Measurements from ENCODE around the gene COL5A1. TPM values are rescaled to one million over a fixed set of nuclear protein-coding genes. Genes with fewer than 3 reads are reported as not detected.

The COL5A1 gene
- total RNA-seq, 2 donors from 2014 or later = 127 to 129 TPM

- ATAC-seq (ENCODE audit: insufficient number of reproducible peaks, low FRiP score, low read depth) = no peak
- no peak for DNase-seq (ENCODE audit: low spot score)
- Histone ChIP-seq H3K4me3 (no peak overlapping the region), H3K9me3 (no peaks in the 10 kb centered on the region), H3K27ac (no peak overlapping the region), H3K27me3 (replicated peaks; ENCODE audit: insufficient read depth) (no peaks in the 10 kb centered on the region), H3K36me3 (peaks cover 11% of the 10 kb centered on the region), H3K4me1 (ENCODE audit: control insufficient read depth in 1 of 2, low read depth in 2 of 2) (peaks cover 0 to 17% of the 10 kb centered on the region in 2 donors)
- TF ChIP-seq CTCF (IDR thresholded peaks at IDR 0.05) = no peak
Observed at GRCh38 chr9:134694714-134695113, 53.1 kb downstream of the COL5A1 start.

- Histone ChIP-seq H3K9me3 (no peaks in the 10 kb centered on the region), H3K27me3 (replicated peaks; ENCODE audit: insufficient read depth) (no peaks in the 10 kb centered on the region), H3K27ac (no peak overlapping the region), H3K4me3 (no peak overlapping the region), H3K36me3 (peaks cover 11% of the 10 kb centered on the region), H3K4me1 (ENCODE audit: control insufficient read depth in 1 of 2, low read depth in 2 of 2) (peaks cover 0 to 13% of the 10 kb centered on the region in 2 donors)
- no peak for DNase-seq (ENCODE audit: low spot score)
- TF ChIP-seq CTCF (IDR thresholded peaks at IDR 0.05) = no peak
- ATAC-seq (ENCODE audit: insufficient number of reproducible peaks, low FRiP score, low read depth) = no peak
Observed at GRCh38 chr9:134695144-134695543, 53.5 kb downstream of the COL5A1 start.

GRCh38 chr9:134696433-134696832, 54.8 kb downstream of the COL5A1 start:
- no peak for ATAC-seq (ENCODE audit: insufficient number of reproducible peaks, low FRiP score, low read depth)
- no peaks in the 10 kb centered on the region for H3K27me3 ChIP-seq (replicated peaks; ENCODE audit: insufficient read depth)
- no peak overlapping the region for H3K27ac ChIP-seq
- H3K9me3 ChIP-seq = no peaks in the 10 kb centered on the region
- no peak overlapping the region for H3K4me3 ChIP-seq
- peaks cover 0 to 10% of the 10 kb centered on the region in 2 donors for H3K4me1 ChIP-seq (ENCODE audit: control insufficient read depth in 1 of 2, low read depth in 2 of 2)
- DNase-seq (ENCODE audit: low spot score) = no peak
- H3K36me3 ChIP-seq = peaks cover 17% of the 10 kb centered on the region
- TF ChIP-seq CTCF (IDR thresholded peaks at IDR 0.05) = no peak

GRCh38 chr9:134698111-134698510, 56.5 kb downstream of the COL5A1 start:
- Histone ChIP-seq H3K4me3 (no peak overlapping the region), H3K9me3 (no peaks in the 10 kb centered on the region), H3K27me3 (replicated peaks; ENCODE audit: insufficient read depth) (no peaks in the 10 kb centered on the region), H3K4me1 (ENCODE audit: control insufficient read depth in 1 of 2, low read depth in 2 of 2) (peaks cover 0 to 15% of the 10 kb centered on the region in 2 donors), H3K27ac (no peak overlapping the region), H3K36me3 (peaks cover 15% of the 10 kb centered on the region)
- ATAC-seq (ENCODE audit: insufficient number of reproducible peaks, low FRiP score, low read depth) (no peak), DNase-seq (ENCODE audit: low spot score) (no peak)
- TF ChIP-seq CTCF (IDR thresholded peaks at IDR 0.05) = no peak

- H3K4me3 ChIP-seq = no peak overlapping the region
- H3K4me1 ChIP-seq (ENCODE audit: control insufficient read depth in 1 of 2, low read depth in 2 of 2) = peaks cover 0 to 15% of the 10 kb centered on the region in 2 donors
- TF ChIP-seq CTCF (IDR thresholded peaks at IDR 0.05) = peak; percentile 89
- DNase-seq (ENCODE audit: low spot score) (no peak), ATAC-seq (ENCODE audit: insufficient number of reproducible peaks, low FRiP score, low read depth) (peak; percentile 4)
- H3K9me3 ChIP-seq = no peaks in the 10 kb centered on the region
- H3K27me3 ChIP-seq (replicated peaks; ENCODE audit: insufficient read depth) = no peaks in the 10 kb centered on the region
- peaks cover 15% of the 10 kb centered on the region for H3K36me3 ChIP-seq
- H3K27ac ChIP-seq = no peak overlapping the region
Observed at GRCh38 chr9:134698587-134699342, 57.2 kb downstream of the COL5A1 start.
